Ovary (tissue), 9 donors: ENCODE measurements around the gene DCTN2. TPM values are rescaled to one million over a fixed set of nuclear protein-coding genes. Genes with fewer than 3 reads are reported as not detected.
"Not testable (repeated sequence)": the region's sequence is repeated elsewhere in the genome, so short reads cannot be mapped to it uniquely, and the experiment has no call there.

ENCODE experiments used
- DNase-seq, 5 donors: peaks; one replicate each; pipeline ENCODE4 v3.0.0-alpha.2; 2019 to 2020
- H3K27ac ChIP-seq, 2 donors: fragments of 200-600 bp; one replicate each; pipeline versions ENCODE4 v1.5.1 to v1.8.0; 2019 to 2022
- H3K27me3 ChIP-seq: fragments of 200-600 bp; one replicate; pipeline ENCODE4 v1.8.0; 2022
- H3K36me3 ChIP-seq: fragments of 200-600 bp; sonication (generic); one replicate; pipeline ENCODE4 v1.5.1; 2019
- H3K4me1 ChIP-seq: one replicate; pipeline ENCODE4 v1.8.1; 2013; ENCODE audit warnings: mild to moderate bottlenecking, moderate library complexity; ENCODE audit not compliant: insufficient read depth
- H3K4me3 ChIP-seq: fragments of 200-600 bp; sonication (generic); one replicate; pipeline ENCODE4 v1.5.1; 2017
- H3K9me3 ChIP-seq, 2 donors: fragments of 200-600 bp in 1 of 2; sonication (generic) in 1 of 2; one replicate each; pipeline versions ENCODE4 v1.5.1 to v1.8.1; 2013 to 2019; ENCODE audit warnings: mild to moderate bottlenecking in 1 of 2, moderate library complexity in 1 of 2
- EP300 ChIP-seq: sonication (generic); formaldehyde crosslinking; IDR thresholded peaks from one replicate; pipeline ENCODE4 v1.6.1; 2017; ENCODE audit warnings: antibody characterized with exemption
- POLR2A ChIP-seq: fragments of 450-650 bp; IDR thresholded peaks from one replicate; pipeline ENCODE4 v1.6.1; 2017; ENCODE audit warnings: antibody characterized with exemption, mild to moderate bottlenecking, moderate library complexity
- WGBS, 3 donors: extraction: QIAGEN DNeasy Blood & Tissue Kit in 1 of 3; methylation state at CpG; one replicate each; pipeline versions ENCODE4 v1.1.5 to v1.1.7; 2013 to 2017; 5-methylcytosine and 5-hydroxymethylcytosine counted together
- intact Hi-C, 4 donors: fragments of 100-400 bp; cut with DNase I; formaldehyde crosslinking; loops; one replicate each; pipeline versions ENCODE4 v1.11.0 to v1.15.1; 2022 to 2023
- polyA plus RNA-seq, 2 donors: library from polyadenylated mRNA; stranded (reverse); fragments of 200-250 nt in 1 of 2; fragments of 350-450 nt in 1 of 2; fragmentation: Illumina TruSeq in 1 of 2; extraction: RNeasy Lipid Tissue Mini Kit (QIAGEN cat#74804) in 1 of 2; gene quantifications; one replicate each; pipeline ENCODE4 v1.2.3, GENCODE V29; 2013 to 2014
- total RNA-seq, 7 donors: library from RNA; depleted of rRNA in 2 of 7; stranded (reverse); fragments of >200 nt in 2 of 7; fragmentation: NEBNext Ultra II Directional in 3 of 7; extraction: Animal tissue kit (Norgen Biotek cat#: 25700) in 3 of 7; gene quantifications; one replicate each; pipeline versions ENCODE4 v1.1.0 to v1.2.4, GENCODE V29; 2016 to 2023
- TF ChIP-seq, protein P1 (sequence below), 3 donors: fragments of 450-650 bp in 2 of 3; fragments of 200-600 bp in 1 of 3; IDR thresholded peaks; one replicate each; pipeline versions ENCODE4 v1.5.1 to v1.8.0; 2016 to 2022; ENCODE audit warnings: antibody characterized with exemption in 3 of 3, mild to moderate bottlenecking in 1 of 3
- donor health status: DM: no; HTN: no; CAD: no; lungs with moderate emphysema.
- donor health status: DM: no; HTN: no; CAD: no.
- donor health status: Bipolar disorder and iron deficiency.
- donor health status: DM: yes; HTN: yes; CAD: no.
- donor health status: DM: no; HTN: no; CAD: no.
- donor health status: DM: yes; HTN: yes; CAD: no.

The DCTN2 gene
- total and polyA plus RNA-seq, 9 donors: 70.7 to 226 (median 98.0) TPM

DNA sequence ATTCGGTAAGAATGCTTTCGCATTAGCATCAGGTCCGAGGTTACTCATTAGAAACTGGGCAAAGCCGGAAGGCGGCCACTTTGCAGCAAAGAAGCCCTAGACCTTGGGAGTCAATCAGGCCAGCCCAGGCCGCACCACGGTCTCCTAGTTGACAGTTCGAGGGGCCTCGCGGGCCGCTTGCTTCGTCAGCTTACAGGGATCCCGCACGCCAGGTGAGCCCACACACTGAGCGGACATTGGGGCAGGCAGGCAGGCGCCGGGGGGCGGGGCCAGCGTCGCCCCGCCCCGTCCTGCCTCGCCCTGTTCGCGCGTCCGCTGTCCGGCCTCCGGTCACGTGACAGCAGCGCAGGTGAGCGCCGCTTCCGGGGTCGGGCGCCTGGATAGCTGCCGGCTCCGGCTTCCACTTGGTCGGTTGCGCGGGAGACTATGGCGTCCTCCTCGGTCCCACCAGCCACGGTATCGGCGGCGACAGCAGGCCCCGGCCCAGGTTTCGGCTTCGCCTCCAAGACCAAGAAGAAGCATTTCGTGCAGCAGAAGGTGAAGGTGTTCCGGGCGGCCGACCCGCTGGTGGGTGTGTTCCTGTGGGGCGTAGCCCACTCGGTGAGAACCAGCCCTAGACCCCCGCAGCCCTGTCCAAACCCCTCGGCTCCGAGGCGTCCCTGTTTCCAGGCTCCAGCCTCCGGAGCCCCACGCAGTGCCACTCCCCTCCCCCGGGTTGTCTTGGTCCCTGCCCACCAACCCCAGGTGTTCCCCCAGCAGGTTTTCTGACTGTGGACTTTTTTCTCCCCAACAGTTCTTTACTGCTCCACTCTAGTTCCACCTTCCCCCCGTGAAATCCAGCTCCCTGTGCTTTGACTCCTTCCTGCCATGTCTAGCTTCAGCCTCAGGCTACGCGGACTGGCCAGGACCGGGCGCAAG is 44.1 kb upstream of the DCTN2 start, which contains the start of gene PIP4K2C:
TSS of gene PIP4K2C (plus strand) at position 329 of the 918 bp plus-strand sequence. CDS start at position 427, 98 bp downstream.
- Histone ChIP-seq H3K4me1 (peaks cover 4% of the 10 kb centered on the region), H3K9me3 (no peaks in the 10 kb centered on the region), H3K27ac (peak within 1 kb of the TSS in 1 of 2 donors; percentile 59), H3K27me3 (no peaks in the 10 kb centered on the region), H3K36me3 (no peaks in the 10 kb centered on the region), H3K4me3 (peak within 1 kb of the TSS; percentile 59)
- TF ChIP-seq, protein P1, sequence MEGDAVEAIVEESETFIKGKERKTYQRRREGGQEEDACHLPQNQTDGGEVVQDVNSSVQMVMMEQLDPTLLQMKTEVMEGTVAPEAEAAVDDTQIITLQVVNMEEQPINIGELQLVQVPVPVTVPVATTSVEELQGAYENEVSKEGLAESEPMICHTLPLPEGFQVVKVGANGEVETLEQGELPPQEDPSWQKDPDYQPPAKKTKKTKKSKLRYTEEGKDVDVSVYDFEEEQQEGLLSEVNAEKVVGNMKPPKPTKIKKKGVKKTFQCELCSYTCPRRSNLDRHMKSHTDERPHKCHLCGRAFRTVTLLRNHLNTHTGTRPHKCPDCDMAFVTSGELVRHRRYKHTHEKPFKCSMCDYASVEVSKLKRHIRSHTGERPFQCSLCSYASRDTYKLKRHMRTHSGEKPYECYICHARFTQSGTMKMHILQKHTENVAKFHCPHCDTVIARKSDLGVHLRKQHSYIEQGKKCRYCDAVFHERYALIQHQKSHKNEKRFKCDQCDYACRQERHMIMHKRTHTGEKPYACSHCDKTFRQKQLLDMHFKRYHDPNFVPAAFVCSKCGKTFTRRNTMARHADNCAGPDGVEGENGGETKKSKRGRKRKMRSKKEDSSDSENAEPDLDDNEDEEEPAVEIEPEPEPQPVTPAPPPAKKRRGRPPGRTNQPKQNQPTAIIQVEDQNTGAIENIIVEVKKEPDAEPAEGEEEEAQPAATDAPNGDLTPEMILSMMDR (IDR thresholded peaks at IDR 0.05): no peak
- TF ChIP-seq EP300 (no peak), POLR2A (no peak)
- WGBS, 3 donors: 0 to 1% (median 1%) methylated on average over 50 to 69 of the region's 69 CpGs
- intact Hi-C loops: no loop called here
- DNase-seq: peak; percentile 80 to 87 (median 83)

DNA sequence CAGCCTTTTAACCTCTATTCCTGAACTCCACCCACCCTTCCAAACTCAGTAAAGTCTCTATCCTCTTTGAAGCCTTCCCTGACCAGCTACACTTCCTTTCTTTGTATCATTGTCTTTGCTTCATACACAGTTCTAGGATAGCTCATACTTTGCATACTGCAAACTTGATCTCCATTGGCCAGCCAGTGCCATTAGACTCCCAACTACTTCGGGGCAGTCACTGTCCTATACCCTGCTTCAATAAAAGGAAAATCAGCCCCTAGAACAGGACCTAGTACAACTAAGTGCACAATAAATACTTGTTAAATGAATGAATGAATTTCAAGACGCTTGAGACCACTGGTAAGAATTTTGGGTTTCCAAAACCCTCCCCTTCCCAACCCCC is 43.5 kb upstream of the DCTN2 start:
- Histone ChIP-seq H3K4me3 (peak overlapping the region; percentile 59), H3K27ac (peak overlapping the region in 1 of 2 donors; percentile 59), H3K36me3 (no peaks in the 10 kb centered on the region), H3K9me3 (no peaks in the 10 kb centered on the region), H3K27me3 (no peaks in the 10 kb centered on the region), H3K4me1 (peaks cover 4% of the 10 kb centered on the region)
- intact Hi-C loops: no loop called here
- TF ChIP-seq POLR2A (no peak), EP300 (no peak)
- TF ChIP-seq, protein P1 (IDR thresholded peaks at IDR 0.05): no peak
- 11 to 17% (median 12%) methylated on average over 2 of the region's 2 CpGs for WGBS, 3 donors
- DNase-seq: no peak

DNA sequence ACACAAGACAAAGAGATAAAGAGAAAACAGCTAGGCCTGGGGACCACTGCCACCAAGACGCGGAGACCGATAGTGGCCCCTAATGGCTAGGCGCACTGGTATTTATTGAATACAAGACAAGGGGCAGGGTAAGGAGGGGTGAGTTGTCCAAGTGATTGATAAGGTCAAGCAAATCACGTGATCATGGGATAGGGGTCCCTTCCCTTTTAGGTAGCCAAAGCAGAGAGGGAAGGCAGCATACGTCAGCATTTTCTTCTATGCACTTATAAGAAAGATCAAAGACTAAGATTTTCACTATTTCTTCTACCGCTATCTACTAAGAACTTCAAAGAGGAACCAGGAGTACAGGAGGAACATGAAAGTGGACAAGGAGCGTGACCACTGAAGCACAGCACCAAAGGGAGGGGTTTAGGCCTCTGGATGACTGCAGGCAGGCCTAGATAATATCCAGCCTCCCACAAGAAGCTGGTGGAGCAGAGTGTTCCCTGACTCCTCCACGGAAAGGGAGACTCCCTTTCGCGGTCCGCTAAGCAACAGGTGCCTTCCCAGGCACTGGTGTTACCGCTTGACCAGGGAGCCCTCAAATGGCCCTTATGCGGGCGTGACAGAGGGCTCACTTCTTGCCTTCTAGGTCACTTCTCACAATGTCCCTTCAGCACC is 42.1 kb upstream of the DCTN2 start:
- H3K4me3 ChIP-seq, DNase-seq, H3K27me3 ChIP-seq, H3K36me3 ChIP-seq, H3K4me1 ChIP-seq, intact Hi-C loops, H3K9me3 ChIP-seq, H3K27ac ChIP-seq: not testable (repeated sequence)
- WGBS, 3 donors: 78 to 84% (median 80%) methylated on average over 15 of the region's 15 CpGs

DNA sequence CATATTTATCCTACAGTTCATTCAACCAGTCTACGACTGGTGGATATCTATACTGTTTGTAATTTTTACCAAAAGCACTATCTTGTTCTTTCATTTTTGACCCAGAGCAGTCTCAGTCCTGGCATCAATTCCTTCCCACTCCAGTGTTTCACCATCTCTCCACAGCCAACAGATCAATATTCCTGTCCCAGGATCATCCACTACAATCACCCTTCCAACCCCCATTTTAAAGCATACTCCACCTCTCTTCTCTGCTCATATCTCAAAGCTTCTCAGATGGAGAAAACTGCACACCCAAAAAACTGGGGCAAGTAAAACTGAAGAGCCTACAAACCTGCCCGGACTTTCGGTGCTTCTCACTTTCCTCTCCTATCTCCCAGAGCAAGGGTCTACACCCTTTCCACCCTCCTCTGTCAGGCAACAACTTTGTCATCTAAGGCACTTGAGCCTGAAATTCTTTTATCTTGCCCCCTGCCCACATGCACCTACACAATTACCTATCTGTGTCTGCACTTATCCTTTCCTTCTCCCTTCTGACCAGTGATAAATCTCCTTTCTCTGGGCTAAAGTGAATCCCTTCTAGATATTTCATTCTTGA is 39.9 kb upstream of the DCTN2 start:
- TF ChIP-seq EP300 (no peak), POLR2A (no peak)
- TF ChIP-seq, protein P1 (IDR thresholded peaks at IDR 0.05): no peak
- no peaks in the 10 kb centered on the region for H3K9me3 ChIP-seq
- 79 to 82% (median 82%) methylated on average over 3 of the region's 3 CpGs for WGBS, 3 donors

More for the DNA sequence above, 39.9 kb upstream of the DCTN2 start:
- no peak for DNase-seq
- Histone ChIP-seq H3K4me3 (no peak overlapping the region), H3K27me3 (no peaks in the 10 kb centered on the region), H3K36me3 (no peaks in the 10 kb centered on the region), H3K4me1 (no peaks in the 10 kb centered on the region), H3K27ac (no peak overlapping the region)
- intact Hi-C loops: no loop called here
